ENCODE data around the gene C1orf56. TPM values are rescaled to one million over a fixed set of nuclear protein-coding genes. Genes with fewer than 3 reads are reported as not detected.

The C1orf56 gene
- polyA plus RNA-seq, 2 of the 4 experiments (the other 2 are of a cell fraction) = 2.9 to 6.6 TPM

Small RNAs within 50 kb of the gene (small RNA-seq; reads per million reads assigned to genes)
- 0 to 2.1 (median 0.42) reads per million in 6 experiments for gene RNU6-884P

Other genes with a start within 250 kb of the C1orf56 start
- 5.0 and 6.7 TPM in 2 replicates for gene CTSK, start 239.5 kb upstream of the C1orf56 start, polyA plus RNA-seq (2011; rRNA removed)
- gene CTSK, start 239.5 kb upstream of the C1orf56 start, polyA plus RNA-seq (2017; fragmentation: RNase III; extraction: RNeasy Plus Mini Kit Qiagen cat#74134 plus additional on column Dnase treatment) = 2.4 to 2.5 TPM (median 2.4 TPM) in 3 replicates
- gene ARNT, start 171.2 kb upstream of the C1orf56 start, polyA plus RNA-seq (2011; rRNA removed) = 25.6 and 30.8 TPM in 2 replicates
- gene ARNT, start 171.2 kb upstream of the C1orf56 start, polyA plus RNA-seq (2017; fragmentation: RNase III; extraction: RNeasy Plus Mini Kit Qiagen cat#74134 plus additional on column Dnase treatment) = 13.8 to 17.6 TPM (median 17.6 TPM) in 3 replicates
- not detected in 2 replicates for gene CTXND2, start 160.6 kb upstream of the C1orf56 start, polyA plus RNA-seq (2011; rRNA removed)
- gene CTXND2, start 160.6 kb upstream of the C1orf56 start, polyA plus RNA-seq (2017; fragmentation: RNase III; extraction: RNeasy Plus Mini Kit Qiagen cat#74134 plus additional on column Dnase treatment) = not detected in 3 replicates
- 48.8 and 56.9 TPM in 2 replicates for gene SETDB1, start 121.4 kb upstream of the C1orf56 start, polyA plus RNA-seq (2011; rRNA removed)
- gene SETDB1, start 121.4 kb upstream of the C1orf56 start, polyA plus RNA-seq (2017; fragmentation: RNase III; extraction: RNeasy Plus Mini Kit Qiagen cat#74134 plus additional on column Dnase treatment) = 25.1 to 27.6 TPM (median 25.2 TPM) in 3 replicates
- gene CERS2, start 72.9 kb upstream of the C1orf56 start, polyA plus RNA-seq (2011; rRNA removed) = 356 and 395 TPM in 2 replicates
- gene CERS2, start 72.9 kb upstream of the C1orf56 start, polyA plus RNA-seq (2017; fragmentation: RNase III; extraction: RNeasy Plus Mini Kit Qiagen cat#74134 plus additional on column Dnase treatment) = 183 to 196 TPM (median 196 TPM) in 3 replicates
- gene ANXA9, start 65.5 kb upstream of the C1orf56 start, polyA plus RNA-seq (2011; rRNA removed) = 2.2 and 3.3 TPM in 2 replicates
- gene ANXA9, start 65.5 kb upstream of the C1orf56 start, polyA plus RNA-seq (2017; fragmentation: RNase III; extraction: RNeasy Plus Mini Kit Qiagen cat#74134 plus additional on column Dnase treatment) = 1.5 to 2.1 TPM (median 1.7 TPM) in 3 replicates
- 5.2 and 7.9 TPM in 2 replicates for gene MINDY1, start 40.8 kb upstream of the C1orf56 start, polyA plus RNA-seq (2011; rRNA removed)
- gene MINDY1, start 40.8 kb upstream of the C1orf56 start, polyA plus RNA-seq (2017; fragmentation: RNase III; extraction: RNeasy Plus Mini Kit Qiagen cat#74134 plus additional on column Dnase treatment) = 4.0 to 4.8 TPM (median 4.8 TPM) in 3 replicates
- 27.0 and 27.5 TPM in 2 replicates for gene PRUNE1, start 39.3 kb upstream of the C1orf56 start, polyA plus RNA-seq (2011; rRNA removed)
- gene PRUNE1, start 39.3 kb upstream of the C1orf56 start, polyA plus RNA-seq (2017; fragmentation: RNase III; extraction: RNeasy Plus Mini Kit Qiagen cat#74134 plus additional on column Dnase treatment) = 11.1 to 11.9 TPM (median 11.1 TPM) in 3 replicates
- gene BNIPL, start 11.2 kb upstream of the C1orf56 start, polyA plus RNA-seq (2011; rRNA removed) = 0.30 and 0.38 TPM in 2 replicates
- gene BNIPL, start 11.2 kb upstream of the C1orf56 start, polyA plus RNA-seq (2017; fragmentation: RNase III; extraction: RNeasy Plus Mini Kit Qiagen cat#74134 plus additional on column Dnase treatment) = 0.22 to 0.51 TPM (median 0.28 TPM) in 3 replicates
- 78.1 and 83.1 TPM in 2 replicates for gene CDC42SE1, start 11.9 kb downstream of the C1orf56 start, polyA plus RNA-seq (2011; rRNA removed)
- gene CDC42SE1, start 11.9 kb downstream of the C1orf56 start, polyA plus RNA-seq (2017; fragmentation: RNase III; extraction: RNeasy Plus Mini Kit Qiagen cat#74134 plus additional on column Dnase treatment) = 50.6 to 54.7 TPM (median 52.0 TPM) in 3 replicates
- 33.7 and 35.3 TPM in 2 replicates for gene MLLT11, start 12.6 kb downstream of the C1orf56 start, polyA plus RNA-seq (2011; rRNA removed)
- 26.0 to 28.2 TPM (median 26.5 TPM) in 3 replicates for gene MLLT11, start 12.6 kb downstream of the C1orf56 start, polyA plus RNA-seq (2017; fragmentation: RNase III; extraction: RNeasy Plus Mini Kit Qiagen cat#74134 plus additional on column Dnase treatment)
- gene GABPB2, start 23.0 kb downstream of the C1orf56 start, polyA plus RNA-seq (2011; rRNA removed) = 9.9 and 10.8 TPM in 2 replicates
- 2.4 to 3.9 TPM (median 3.3 TPM) in 3 replicates for gene GABPB2, start 23.0 kb downstream of the C1orf56 start, polyA plus RNA-seq (2017; fragmentation: RNase III; extraction: RNeasy Plus Mini Kit Qiagen cat#74134 plus additional on column Dnase treatment)
- 1.3 and 1.7 TPM in 2 replicates for gene SEMA6C, start 98.9 kb downstream of the C1orf56 start, polyA plus RNA-seq (2011; rRNA removed)
- 1.5 to 2.5 TPM (median 1.6 TPM) in 3 replicates for gene SEMA6C, start 98.9 kb downstream of the C1orf56 start, polyA plus RNA-seq (2017; fragmentation: RNase III; extraction: RNeasy Plus Mini Kit Qiagen cat#74134 plus additional on column Dnase treatment)
- not detected in 2 replicates for gene TNFAIP8L2, start 108.9 kb downstream of the C1orf56 start, polyA plus RNA-seq (2011; rRNA removed)
- not detected in 3 replicates for gene TNFAIP8L2, start 108.9 kb downstream of the C1orf56 start, polyA plus RNA-seq (2017; fragmentation: RNase III; extraction: RNeasy Plus Mini Kit Qiagen cat#74134 plus additional on column Dnase treatment)
- gene LYSMD1, start 118.2 kb downstream of the C1orf56 start, polyA plus RNA-seq (2011; rRNA removed) = 10.5 and 11.6 TPM in 2 replicates
- 7.0 to 7.3 TPM (median 7.3 TPM) in 3 replicates for gene LYSMD1, start 118.2 kb downstream of the C1orf56 start, polyA plus RNA-seq (2017; fragmentation: RNase III; extraction: RNeasy Plus Mini Kit Qiagen cat#74134 plus additional on column Dnase treatment)
- gene SCNM1, start 118.4 kb downstream of the C1orf56 start, polyA plus RNA-seq (2011; rRNA removed) = 27.9 and 29.3 TPM in 2 replicates
- 29.5 to 31.7 TPM (median 30.9 TPM) in 3 replicates for gene SCNM1, start 118.4 kb downstream of the C1orf56 start, polyA plus RNA-seq (2017; fragmentation: RNase III; extraction: RNeasy Plus Mini Kit Qiagen cat#74134 plus additional on column Dnase treatment)
- gene TMOD4, start 128.2 kb downstream of the C1orf56 start, polyA plus RNA-seq (2011; rRNA removed) = 0.30 TPM in 1 of 2 replicates, not detected in the other
- 0.29 to 0.49 TPM in 2 of 3 replicates, not detected in the other for gene TMOD4, start 128.2 kb downstream of the C1orf56 start, polyA plus RNA-seq (2017; fragmentation: RNase III; extraction: RNeasy Plus Mini Kit Qiagen cat#74134 plus additional on column Dnase treatment)
- gene VPS72, start 142.4 kb downstream of the C1orf56 start, polyA plus RNA-seq (2011; rRNA removed) = 64.4 and 81.2 TPM in 2 replicates
- gene VPS72, start 142.4 kb downstream of the C1orf56 start, polyA plus RNA-seq (2017; fragmentation: RNase III; extraction: RNeasy Plus Mini Kit Qiagen cat#74134 plus additional on column Dnase treatment) = 49.7 to 50.8 TPM (median 49.8 TPM) in 3 replicates
- 129 and 183 TPM in 2 replicates for gene PIP5K1A, start 150.8 kb downstream of the C1orf56 start, polyA plus RNA-seq (2011; rRNA removed)
- gene PIP5K1A, start 150.8 kb downstream of the C1orf56 start, polyA plus RNA-seq (2017; fragmentation: RNase III; extraction: RNeasy Plus Mini Kit Qiagen cat#74134 plus additional on column Dnase treatment) = 46.8 to 50.0 TPM (median 49.4 TPM) in 3 replicates
- 241 and 265 TPM in 2 replicates for gene PSMD4, start 207.0 kb downstream of the C1orf56 start, polyA plus RNA-seq (2011; rRNA removed)
- gene PSMD4, start 207.0 kb downstream of the C1orf56 start, polyA plus RNA-seq (2017; fragmentation: RNase III; extraction: RNeasy Plus Mini Kit Qiagen cat#74134 plus additional on column Dnase treatment) = 207 to 218 TPM (median 210 TPM) in 3 replicates
- gene ZNF687, start 234.5 kb downstream of the C1orf56 start, polyA plus RNA-seq (2011; rRNA removed) = 14.0 and 14.3 TPM in 2 replicates
- gene ZNF687, start 234.5 kb downstream of the C1orf56 start, polyA plus RNA-seq (2017; fragmentation: RNase III; extraction: RNeasy Plus Mini Kit Qiagen cat#74134 plus additional on column Dnase treatment) = 16.3 to 18.4 TPM (median 17.5 TPM) in 3 replicates